Measurements from ENCODE around the gene ST3GAL6.

ST3GAL6 gene

GRCh38 chr3:98784042-98784441 is 20.9 kb downstream of the ST3GAL6 start:
- no peak overlapping the region for H3K4ac ChIP-seq (ENCODE audit: low read depth in 1 of 2, low read length in 2 of 2)
- no peak overlapping the region for H3K4me2 ChIP-seq (ENCODE audit: low read length, poor library complexity, severe bottlenecking)
- H2BK12ac ChIP-seq (ENCODE audit: low read length in 2 of 2) = peak overlapping the region in 1 of 2 experiments; percentile 21
- H2BK5ac ChIP-seq (ENCODE audit: low read depth, low read length, poor library complexity, severe bottlenecking) = no peak overlapping the region
- H3K4me1 ChIP-seq (ENCODE audit: control insufficient read depth, insufficient read depth, low read depth, low read length) = peaks cover 16% of the 10 kb centered on the region
- H3K14ac ChIP-seq (ENCODE audit: low read length in 2 of 2) = no peak overlapping the region
- H3K9ac ChIP-seq (ENCODE audit: low read length) = no peak overlapping the region
- H4K91ac ChIP-seq (ENCODE audit: low read length) = no peak overlapping the region
- 98% methylated on average over 5 of the region's 5 CpGs for WGBS
- no peaks in the 10 kb centered on the region for H3K27me3 ChIP-seq (ENCODE audit: control insufficient read depth in 1 of 2, insufficient read depth in 1 of 2, low read length in 2 of 2)
- H3K23ac ChIP-seq (ENCODE audit: low read length in 2 of 2) = no peak overlapping the region
- H3K36me3 ChIP-seq (ENCODE audit: control insufficient read depth in 1 of 2, insufficient read depth in 2 of 2, low read depth in 1 of 2, low read length in 2 of 2) = no peaks in the 10 kb centered on the region
- peak overlapping the region in 1 of 2 experiments; percentile 29 for H3K18ac ChIP-seq (ENCODE audit: low read depth in 1 of 2, low read length in 2 of 2)
- DNase-seq = no peak
- H2BK120ac ChIP-seq (ENCODE audit: low read depth, low read length) = no peak overlapping the region
- no peaks in the 10 kb centered on the region for H3K79me1 ChIP-seq (replicated peaks; ENCODE audit: low read length, poor library complexity, severe bottlenecking)
- H2AFZ ChIP-seq (ENCODE audit: low read depth, low read length) = no peak overlapping the region
- H4K8ac ChIP-seq (ENCODE audit: low read length) = no peak overlapping the region
- H3K9me3 ChIP-seq (ENCODE audit: control insufficient read depth, low read length) = no peaks in the 10 kb centered on the region
- H3K27ac ChIP-seq (ENCODE audit: low read length, poor library complexity, severe bottlenecking) = no peak overlapping the region
- H2BK15ac ChIP-seq (ENCODE audit: low read depth, poor library complexity, severe bottlenecking) = no peak overlapping the region
- H2AK5ac ChIP-seq (ENCODE audit: low read length, severe bottlenecking) = peak overlapping the region; percentile 80
- no peak overlapping the region for H3K4me3 ChIP-seq (ENCODE audit: insufficient read depth in 1 of 2, low read depth in 1 of 2, low read length in 2 of 2)

DNA sequence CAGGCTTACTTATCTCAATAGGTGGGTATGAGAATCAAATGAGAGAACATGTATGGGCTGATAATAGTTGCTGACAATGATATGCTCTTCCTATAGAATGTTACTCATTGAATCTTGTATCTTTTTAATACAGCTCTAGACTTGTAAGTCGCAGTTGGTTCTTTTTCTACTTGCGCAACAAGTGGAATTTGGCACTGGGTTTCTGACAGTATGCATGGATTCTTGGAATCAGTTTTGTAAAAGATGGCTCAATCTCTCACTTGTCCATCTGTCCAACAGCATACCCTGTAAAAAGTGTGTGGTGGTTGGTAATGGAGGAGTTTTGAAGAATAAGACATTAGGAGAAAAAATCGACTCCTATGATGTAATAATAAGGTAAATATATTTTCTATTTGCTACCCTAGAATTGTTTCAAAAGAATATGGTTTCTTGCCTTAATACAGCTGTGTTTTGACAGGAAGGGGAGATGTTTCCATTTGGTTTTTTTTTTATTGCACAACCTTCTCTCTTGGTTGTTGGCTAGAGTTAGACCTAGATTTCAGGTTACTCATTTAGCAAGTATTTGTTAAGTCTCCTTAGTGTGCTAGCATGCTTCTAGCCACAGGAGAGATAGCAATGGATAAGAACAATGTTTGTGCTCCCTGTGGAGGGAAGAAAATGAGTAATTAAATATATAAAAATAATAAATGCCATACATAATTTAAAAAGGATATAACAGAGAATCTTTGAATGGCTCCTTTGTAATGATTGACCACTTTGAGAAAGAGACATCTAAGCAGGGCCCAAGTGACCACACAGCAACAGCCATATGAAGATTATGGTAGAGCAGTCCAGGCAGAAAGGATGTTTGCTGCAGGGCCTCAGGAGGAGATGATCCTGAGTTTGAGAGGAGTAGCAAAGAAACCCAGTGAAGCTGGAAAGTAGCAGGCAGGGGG is 21.8 kb downstream of the ST3GAL6 start:
- no peak overlapping the region for H3K4me3 ChIP-seq (ENCODE audit: insufficient read depth in 1 of 2, low read depth in 1 of 2, low read length in 2 of 2)
- H2BK15ac ChIP-seq (ENCODE audit: low read depth, poor library complexity, severe bottlenecking) = no peak overlapping the region
- no peak overlapping the region for H2AFZ ChIP-seq (ENCODE audit: low read depth, low read length)
- DNase-seq = peak; percentile 83
- no peak overlapping the region for H2BK120ac ChIP-seq (ENCODE audit: low read depth, low read length)
- 85% methylated on average over 2 of the region's 3 CpGs for WGBS
- no peaks in the 10 kb centered on the region for H3K27me3 ChIP-seq (ENCODE audit: control insufficient read depth in 1 of 2, insufficient read depth in 1 of 2, low read length in 2 of 2)
- H3K27ac ChIP-seq (ENCODE audit: low read length, poor library complexity, severe bottlenecking) = peak overlapping the region; percentile 85
- H4K91ac ChIP-seq (ENCODE audit: low read length) = no peak overlapping the region
- H3K4me1 ChIP-seq (ENCODE audit: control insufficient read depth, insufficient read depth, low read depth, low read length) = peaks cover 16% of the 10 kb centered on the region
- peak overlapping the region; percentile 23 to 80 for H3K18ac ChIP-seq (ENCODE audit: low read depth in 1 of 2, low read length in 2 of 2)
- H3K4me2 ChIP-seq (ENCODE audit: low read length, poor library complexity, severe bottlenecking) = no peak overlapping the region
- no peaks in the 10 kb centered on the region for H3K36me3 ChIP-seq (ENCODE audit: control insufficient read depth in 1 of 2, insufficient read depth in 2 of 2, low read depth in 1 of 2, low read length in 2 of 2)
- no peak overlapping the region for H4K8ac ChIP-seq (ENCODE audit: low read length)
- no peak overlapping the region for H2AK5ac ChIP-seq (ENCODE audit: low read length, severe bottlenecking)
- no peaks in the 10 kb centered on the region for H3K79me1 ChIP-seq (replicated peaks; ENCODE audit: low read length, poor library complexity, severe bottlenecking)
- no peak overlapping the region for H3K23ac ChIP-seq (ENCODE audit: low read length in 2 of 2)
- no peak overlapping the region for H3K14ac ChIP-seq (ENCODE audit: low read length in 2 of 2)
- no peak overlapping the region for H2BK5ac ChIP-seq (ENCODE audit: low read depth, low read length, poor library complexity, severe bottlenecking)
- H2BK12ac ChIP-seq (ENCODE audit: low read length in 2 of 2) = no peak overlapping the region
- H3K4ac ChIP-seq (ENCODE audit: low read depth in 1 of 2, low read length in 2 of 2) = no peak overlapping the region
- no peaks in the 10 kb centered on the region for H3K9me3 ChIP-seq (ENCODE audit: control insufficient read depth, low read length)
- H3K9ac ChIP-seq (ENCODE audit: low read length) = peak overlapping the region; percentile 23

GRCh38 chr3:98786364-98787006 is 23.3 kb downstream of the ST3GAL6 start:
- Histone ChIP-seq H2AFZ (ENCODE audit: low read depth, low read length) (no peak overlapping the region), H3K4me1 (ENCODE audit: control insufficient read depth, insufficient read depth, low read depth, low read length) (peaks cover 15% of the 10 kb centered on the region), H3K18ac (ENCODE audit: low read depth in 1 of 2, low read length in 2 of 2) (no peak overlapping the region), H4K91ac (ENCODE audit: low read length) (no peak overlapping the region), H3K9me3 (ENCODE audit: control insufficient read depth, low read length) (no peaks in the 10 kb centered on the region), H3K14ac (ENCODE audit: low read length in 2 of 2) (no peak overlapping the region), H3K36me3 (ENCODE audit: control insufficient read depth in 1 of 2, insufficient read depth in 2 of 2, low read depth in 1 of 2, low read length in 2 of 2) (no peaks in the 10 kb centered on the region), H2BK120ac (ENCODE audit: low read depth, low read length) (no peak overlapping the region), H3K27ac (ENCODE audit: low read length, poor library complexity, severe bottlenecking) (peak overlapping the region; percentile 85), H3K27me3 (ENCODE audit: control insufficient read depth in 1 of 2, insufficient read depth in 1 of 2, low read length in 2 of 2) (no peaks in the 10 kb centered on the region), H3K4me3 (ENCODE audit: insufficient read depth in 1 of 2, low read depth in 1 of 2, low read length in 2 of 2) (no peak overlapping the region), H3K4ac (ENCODE audit: low read depth in 1 of 2, low read length in 2 of 2) (no peak overlapping the region), H3K9ac (ENCODE audit: low read length) (no peak overlapping the region), H2BK5ac (ENCODE audit: low read depth, low read length, poor library complexity, severe bottlenecking) (no peak overlapping the region), H2BK12ac (ENCODE audit: low read length in 2 of 2) (no peak overlapping the region), H3K4me2 (ENCODE audit: low read length, poor library complexity, severe bottlenecking) (no peak overlapping the region), H4K8ac (ENCODE audit: low read length) (no peak overlapping the region), H3K23ac (ENCODE audit: low read length in 2 of 2) (no peak overlapping the region), H2BK15ac (ENCODE audit: low read depth, poor library complexity, severe bottlenecking) (no peak overlapping the region), H3K79me1 (replicated peaks; ENCODE audit: low read length, poor library complexity, severe bottlenecking) (no peaks in the 10 kb centered on the region), H2AK5ac (ENCODE audit: low read length, severe bottlenecking) (no peak overlapping the region)
- no peak for DNase-seq
- WGBS = 96% methylated on average over 4 of the region's 4 CpGs

DNA sequence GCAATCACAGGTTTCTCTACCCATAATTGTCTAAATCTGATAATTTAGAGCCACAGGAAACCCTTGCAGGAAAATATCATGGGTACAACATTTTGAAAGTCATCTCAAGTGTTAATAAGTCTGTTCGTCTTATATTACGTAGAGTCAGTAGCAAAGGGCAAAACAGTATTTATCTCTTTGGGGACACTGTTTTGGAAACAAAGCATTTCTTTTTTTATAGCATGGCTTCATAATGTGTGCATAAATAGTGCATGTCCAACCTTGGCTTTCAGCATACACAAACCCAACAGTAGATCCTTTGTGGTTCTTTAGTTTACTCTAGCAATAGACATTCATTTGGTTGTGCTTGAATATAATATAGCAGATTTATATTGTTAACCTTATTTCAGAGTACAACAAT is 24.0 kb downstream of the ST3GAL6 start:
- Histone ChIP-seq H3K14ac (ENCODE audit: low read length in 2 of 2) (no peak overlapping the region), H2AFZ (ENCODE audit: low read depth, low read length) (no peak overlapping the region), H3K36me3 (ENCODE audit: control insufficient read depth in 1 of 2, insufficient read depth in 2 of 2, low read depth in 1 of 2, low read length in 2 of 2) (no peaks in the 10 kb centered on the region), H3K27ac (ENCODE audit: low read length, poor library complexity, severe bottlenecking) (no peak overlapping the region), H3K27me3 (ENCODE audit: control insufficient read depth in 1 of 2, insufficient read depth in 1 of 2, low read length in 2 of 2) (no peaks in the 10 kb centered on the region), H3K4me3 (ENCODE audit: insufficient read depth in 1 of 2, low read depth in 1 of 2, low read length in 2 of 2) (no peak overlapping the region), H3K23ac (ENCODE audit: low read length in 2 of 2) (no peak overlapping the region), H3K4ac (ENCODE audit: low read depth in 1 of 2, low read length in 2 of 2) (no peak overlapping the region), H4K8ac (ENCODE audit: low read length) (no peak overlapping the region), H3K79me1 (replicated peaks; ENCODE audit: low read length, poor library complexity, severe bottlenecking) (no peaks in the 10 kb centered on the region), H2BK15ac (ENCODE audit: low read depth, poor library complexity, severe bottlenecking) (no peak overlapping the region), H2AK5ac (ENCODE audit: low read length, severe bottlenecking) (no peak overlapping the region), H3K4me2 (ENCODE audit: low read length, poor library complexity, severe bottlenecking) (no peak overlapping the region), H3K9ac (ENCODE audit: low read length) (no peak overlapping the region), H2BK120ac (ENCODE audit: low read depth, low read length) (no peak overlapping the region), H3K4me1 (ENCODE audit: control insufficient read depth, insufficient read depth, low read depth, low read length) (peaks cover 15% of the 10 kb centered on the region), H3K18ac (ENCODE audit: low read depth in 1 of 2, low read length in 2 of 2) (no peak overlapping the region), H3K9me3 (ENCODE audit: control insufficient read depth, low read length) (no peaks in the 10 kb centered on the region), H4K91ac (ENCODE audit: low read length) (no peak overlapping the region), H2BK5ac (ENCODE audit: low read depth, low read length, poor library complexity, severe bottlenecking) (no peak overlapping the region), H2BK12ac (ENCODE audit: low read length in 2 of 2) (no peak overlapping the region)
- no peak for DNase-seq
- 82% methylated on average over 2 of the region's 2 CpGs for WGBS

Measured in mesenchymal stem cell (in vitro differentiated cells and primary cell).